Adrenal gland (tissue), 5 donors: Measurements from ENCODE around the gene TSHZ2.

Source experiments
- POLR2A ChIP-seq, 2 donors: fragments of 450-650 bp; IDR thresholded peaks; one replicate each; pipeline ENCODE4 v1.6.1; 2017; ENCODE audit warnings: antibody characterized with exemption in 2 of 2, mild to moderate bottlenecking in 2 of 2, moderate library complexity in 1 of 2
- TF ChIP-seq, protein P1 (sequence below), 6 experiments: fragments of 450-650 bp in 4 of 6; fragments of 200-600 bp in 2 of 6; sonication (generic) in 1 of 6; IDR thresholded peaks; 1 replicate in 5 of 6; 2 replicates in 1 of 6; pipeline versions ENCODE4 v1.5.1 to v1.8.0; 2016 to 2021; ENCODE audit warnings: antibody characterized with exemption in 6 of 6, mild to moderate bottlenecking in 2 of 6, moderate library complexity in 1 of 6
- donor health status: DM: no; HTN: no; CAD: no.

DNA sequence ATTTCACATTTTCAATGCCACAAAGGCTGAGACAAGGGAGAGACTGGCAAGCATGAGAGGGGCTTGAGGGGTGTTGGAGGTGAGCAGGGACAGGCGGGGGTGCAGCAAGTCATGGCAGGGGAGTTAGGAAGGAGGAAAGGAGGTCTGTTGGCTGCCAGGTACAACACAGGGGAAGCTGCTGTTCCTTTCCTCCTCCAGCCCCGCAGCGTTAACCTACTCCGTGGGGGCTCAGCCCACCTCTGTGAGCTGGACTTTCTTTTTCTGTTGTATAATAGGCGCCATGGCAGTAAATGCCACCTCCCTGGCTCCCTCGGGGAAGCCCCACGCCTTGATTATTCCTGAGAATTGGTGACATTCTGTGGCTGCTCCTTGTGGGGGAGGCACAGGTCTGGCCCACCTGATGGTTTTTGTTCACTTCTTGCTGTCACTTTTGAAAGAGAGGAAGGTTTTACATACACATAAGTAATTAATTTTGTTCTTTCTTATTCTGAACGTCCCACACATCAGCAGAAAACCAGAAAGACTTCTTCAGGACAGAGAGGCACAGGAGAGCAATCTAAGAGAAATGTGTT lies 293.2 kb downstream of the TSHZ2 start:
- TF ChIP-seq, protein P1, sequence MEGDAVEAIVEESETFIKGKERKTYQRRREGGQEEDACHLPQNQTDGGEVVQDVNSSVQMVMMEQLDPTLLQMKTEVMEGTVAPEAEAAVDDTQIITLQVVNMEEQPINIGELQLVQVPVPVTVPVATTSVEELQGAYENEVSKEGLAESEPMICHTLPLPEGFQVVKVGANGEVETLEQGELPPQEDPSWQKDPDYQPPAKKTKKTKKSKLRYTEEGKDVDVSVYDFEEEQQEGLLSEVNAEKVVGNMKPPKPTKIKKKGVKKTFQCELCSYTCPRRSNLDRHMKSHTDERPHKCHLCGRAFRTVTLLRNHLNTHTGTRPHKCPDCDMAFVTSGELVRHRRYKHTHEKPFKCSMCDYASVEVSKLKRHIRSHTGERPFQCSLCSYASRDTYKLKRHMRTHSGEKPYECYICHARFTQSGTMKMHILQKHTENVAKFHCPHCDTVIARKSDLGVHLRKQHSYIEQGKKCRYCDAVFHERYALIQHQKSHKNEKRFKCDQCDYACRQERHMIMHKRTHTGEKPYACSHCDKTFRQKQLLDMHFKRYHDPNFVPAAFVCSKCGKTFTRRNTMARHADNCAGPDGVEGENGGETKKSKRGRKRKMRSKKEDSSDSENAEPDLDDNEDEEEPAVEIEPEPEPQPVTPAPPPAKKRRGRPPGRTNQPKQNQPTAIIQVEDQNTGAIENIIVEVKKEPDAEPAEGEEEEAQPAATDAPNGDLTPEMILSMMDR (IDR thresholded peaks at IDR 0.05): no peak
- no peak for TF ChIP-seq POLR2A (IDR thresholded peaks at IDR 0.05)
